HEK293 (cell line): Measurements from ENCODE around the gene DLGAP3.

ENCODE experiments used
- HIC1 ChIP-seq: fragments of 450-650 bp; formaldehyde crosslinking; IDR thresholded peaks from 2 replicates; pipeline ENCODE4 v1.5.1; 2016; ENCODE audit warnings: missing biosample characterization, missing genetic modification characterization
- PRDM1 ChIP-seq: fragments of 450-650 bp; formaldehyde crosslinking; IDR thresholded peaks from 2 replicates; pipeline ENCODE4; 2016; ENCODE audit warnings: missing biosample characterization, missing genetic modification characterization
- YY1 ChIP-seq: fragments of 450-650 bp; formaldehyde crosslinking; IDR thresholded peaks from 2 replicates; pipeline ENCODE4 v1.5.1; 2018; ENCODE audit warnings: missing biosample characterization, missing genetic modification characterization
- ZNF114 ChIP-seq: fragments of 450-650 bp; formaldehyde crosslinking; IDR thresholded peaks from 2 replicates; pipeline ENCODE4 v1.5.0; 2017; ENCODE audit warnings: missing biosample characterization, missing genetic modification characterization
- ZNF433 ChIP-seq: fragments of 450-650 bp; formaldehyde crosslinking; IDR thresholded peaks from 2 replicates; pipeline ENCODE4 v1.5.1; 2016; ENCODE audit warnings: missing biosample characterization, missing genetic modification characterization, low read depth
- TF ChIP-seq, protein P1 (sequence below): fragments of 450-650 bp; IDR thresholded peaks from 2 replicates; pipeline ENCODE4 v1.5.1; 2018; ENCODE audit warnings: missing biosample characterization, missing genetic modification characterization

GRCh38 chr1:34906222-34906621 is 23.2 kb downstream of the DLGAP3 start:
- no peak for TF ChIP-seq ZNF433
- TF ChIP-seq HIC1 (tag by site-specific recombination), result no peak
- no peak for TF ChIP-seq YY1 (tag by site-specific recombination)
- TF ChIP-seq, protein P1, sequence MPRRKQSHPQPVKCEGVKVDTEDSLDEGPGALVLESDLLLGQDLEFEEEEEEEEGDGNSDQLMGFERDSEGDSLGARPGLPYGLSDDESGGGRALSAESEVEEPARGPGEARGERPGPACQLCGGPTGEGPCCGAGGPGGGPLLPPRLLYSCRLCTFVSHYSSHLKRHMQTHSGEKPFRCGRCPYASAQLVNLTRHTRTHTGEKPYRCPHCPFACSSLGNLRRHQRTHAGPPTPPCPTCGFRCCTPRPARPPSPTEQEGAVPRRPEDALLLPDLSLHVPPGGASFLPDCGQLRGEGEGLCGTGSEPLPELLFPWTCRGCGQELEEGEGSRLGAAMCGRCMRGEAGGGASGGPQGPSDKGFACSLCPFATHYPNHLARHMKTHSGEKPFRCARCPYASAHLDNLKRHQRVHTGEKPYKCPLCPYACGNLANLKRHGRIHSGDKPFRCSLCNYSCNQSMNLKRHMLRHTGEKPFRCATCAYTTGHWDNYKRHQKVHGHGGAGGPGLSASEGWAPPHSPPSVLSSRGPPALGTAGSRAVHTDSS (tag by site-specific recombination), result no peak
- TF ChIP-seq ZNF114 (tag by site-specific recombination), result no peak
- TF ChIP-seq PRDM1, result no peak
